OCI-LY3 (cell line): ENCODE measurements around the gene AMFR.

Experiments
- H2AFZ ChIP-seq: fragments of 200-600, 300-600 bp; shearing (Covaris generic); 2 replicates; pipeline ENCODE4 v1.6.0; 2014; ENCODE audit warnings: antibody characterized with exemption, low read depth, low read length
- H3K27ac ChIP-seq: fragments of 200-600, 300-600 bp; sonication (generic); 2 replicates; pipeline ENCODE4 v1.5.1; 2014; ENCODE audit warnings: mild to moderate bottlenecking, low read length, moderate library complexity, mixed read lengths
- H3K27me3 ChIP-seq: fragments of 200-600, 300-600 bp; sonication (generic); 2 replicates; pipeline ENCODE4 v1.6.1; 2014; ENCODE audit warnings: low read depth, low read length, mixed read lengths
- H3K36me3 ChIP-seq: fragments of 200-600, 300-600 bp; sonication (generic); replicated peaks from 2 replicates; pipeline ENCODE3; 2014; ENCODE audit warnings: low read depth, low read length, mixed read lengths
- H3K4me1 ChIP-seq: fragments of 300-600, 200-600 bp; sonication (generic); 2 replicates; pipeline ENCODE4 v1.6.1; 2014; ENCODE audit warnings: low read length, mixed read lengths
- H3K4me2 ChIP-seq: fragments of 200-600, 300-600 bp; sonication (generic); 2 replicates; pipeline ENCODE4 v1.6.1; 2014; ENCODE audit warnings: low read length, mixed read lengths
- H3K4me3 ChIP-seq: fragments of 300-600, 200-600 bp; sonication (generic); 2 replicates; pipeline ENCODE4 v1.5.1; 2014; ENCODE audit warnings: antibody characterized with exemption, mild to moderate bottlenecking, low read length, moderate library complexity
- H3K79me2 ChIP-seq: fragments of 300-600, 200-600 bp; shearing (Covaris generic); 2 replicates; pipeline ENCODE4 v1.6.1; 2014; ENCODE audit warnings: mild to moderate bottlenecking, low read length, mixed read lengths
- H3K9ac ChIP-seq: fragments of 300-600, 200-600 bp; shearing (Covaris generic); 2 replicates; pipeline ENCODE4 v1.6.0; 2014; ENCODE audit warnings: mild to moderate bottlenecking, low read length, moderate library complexity
- H3K9me3 ChIP-seq: fragments of 200-600, 300-600 bp; shearing (Covaris generic); 2 replicates; pipeline ENCODE4 v1.6.1; 2014; ENCODE audit warnings: low read length, mixed read lengths; ENCODE audit not compliant: insufficient read depth
- H4K20me1 ChIP-seq: fragments of 200-600, 300-600 bp; sonication (generic); 2 replicates; pipeline ENCODE4 v1.6.1; 2016; ENCODE audit warnings: low read length, mixed read lengths; ENCODE audit not compliant: insufficient read depth
- EZH2phosphoT487 ChIP-seq: fragments of 200-600 bp; shearing (Covaris generic); IDR thresholded peaks from 2 replicates; pipeline ENCODE4 v1.6.1; 2018; ENCODE audit warnings: antibody characterized with exemption, mixed run types, low read depth
- TF ChIP-seq, protein P1 (sequence below): fragments of 200-600, 300-600 bp; sonication (generic); IDR thresholded peaks from 2 replicates; pipeline ENCODE4 v1.5.1; 2014; ENCODE audit warnings: antibody characterized with exemption, low read length, low read depth

AMFR gene

DNA sequence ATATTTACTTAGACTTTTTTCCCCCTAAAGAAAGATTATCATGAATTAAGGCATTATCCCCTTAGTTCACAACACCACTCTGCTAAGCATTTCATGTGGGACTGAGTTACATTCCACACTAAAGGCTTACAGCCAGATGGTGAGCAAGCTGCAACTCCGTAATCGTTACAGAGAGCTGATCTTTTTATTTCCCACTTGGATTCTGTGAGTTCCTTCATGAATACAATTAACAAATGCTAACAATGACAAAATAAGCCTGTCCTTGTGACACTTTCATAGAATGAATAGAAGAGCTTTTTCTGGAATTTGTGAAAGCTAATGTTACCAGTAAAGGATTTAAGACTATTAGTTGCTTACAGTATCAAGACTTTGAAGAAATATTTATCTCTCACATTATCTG is 34.8 kb upstream of the AMFR start:
- Histone ChIP-seq H3K4me1 (peaks cover 9% of the 10 kb centered on the region), H3K27me3 (no peaks in the 10 kb centered on the region), H3K79me2 (no peaks in the 10 kb centered on the region), H3K27ac (no peak overlapping the region), H3K9ac (no peak overlapping the region), H3K9me3 (no peaks in the 10 kb centered on the region), H3K36me3 (peaks cover 60% of the 10 kb centered on the region), H4K20me1 (no peaks in the 10 kb centered on the region), H3K4me2 (no peak overlapping the region), H3K4me3 (no peak overlapping the region), H2AFZ (no peak overlapping the region)
- TF ChIP-seq, protein P1, sequence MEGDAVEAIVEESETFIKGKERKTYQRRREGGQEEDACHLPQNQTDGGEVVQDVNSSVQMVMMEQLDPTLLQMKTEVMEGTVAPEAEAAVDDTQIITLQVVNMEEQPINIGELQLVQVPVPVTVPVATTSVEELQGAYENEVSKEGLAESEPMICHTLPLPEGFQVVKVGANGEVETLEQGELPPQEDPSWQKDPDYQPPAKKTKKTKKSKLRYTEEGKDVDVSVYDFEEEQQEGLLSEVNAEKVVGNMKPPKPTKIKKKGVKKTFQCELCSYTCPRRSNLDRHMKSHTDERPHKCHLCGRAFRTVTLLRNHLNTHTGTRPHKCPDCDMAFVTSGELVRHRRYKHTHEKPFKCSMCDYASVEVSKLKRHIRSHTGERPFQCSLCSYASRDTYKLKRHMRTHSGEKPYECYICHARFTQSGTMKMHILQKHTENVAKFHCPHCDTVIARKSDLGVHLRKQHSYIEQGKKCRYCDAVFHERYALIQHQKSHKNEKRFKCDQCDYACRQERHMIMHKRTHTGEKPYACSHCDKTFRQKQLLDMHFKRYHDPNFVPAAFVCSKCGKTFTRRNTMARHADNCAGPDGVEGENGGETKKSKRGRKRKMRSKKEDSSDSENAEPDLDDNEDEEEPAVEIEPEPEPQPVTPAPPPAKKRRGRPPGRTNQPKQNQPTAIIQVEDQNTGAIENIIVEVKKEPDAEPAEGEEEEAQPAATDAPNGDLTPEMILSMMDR, result no peak
- TF ChIP-seq EZH2phosphoT487, result no peak

DNA sequence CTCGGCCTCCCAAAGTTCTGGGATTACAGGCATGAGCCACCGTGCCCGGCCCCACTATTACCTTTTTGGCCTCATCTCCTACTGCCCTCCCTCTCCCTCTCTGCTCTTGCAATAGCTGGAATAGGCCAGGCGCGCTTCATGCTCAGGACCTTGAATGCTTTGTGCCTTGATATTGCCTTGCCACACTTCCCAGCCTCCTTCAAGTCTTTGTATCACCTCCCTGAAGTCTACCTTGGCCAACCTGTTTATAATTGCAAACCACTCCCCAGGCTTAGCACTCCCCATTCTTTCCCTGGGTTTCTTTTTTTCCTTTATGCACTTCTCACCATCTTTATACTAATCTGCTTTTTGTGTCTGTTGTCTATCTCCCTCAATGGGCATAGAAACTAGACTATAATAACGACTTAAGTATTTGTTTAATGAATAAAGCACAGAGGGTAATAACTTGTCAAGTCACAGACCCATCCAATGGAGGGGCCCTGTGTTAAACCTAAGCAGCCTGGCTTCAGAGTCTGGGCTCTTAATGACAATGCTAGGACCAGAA is 32.7 kb upstream of the AMFR start:
- peaks cover 64% of the 10 kb centered on the region for H3K36me3 ChIP-seq

DNA sequence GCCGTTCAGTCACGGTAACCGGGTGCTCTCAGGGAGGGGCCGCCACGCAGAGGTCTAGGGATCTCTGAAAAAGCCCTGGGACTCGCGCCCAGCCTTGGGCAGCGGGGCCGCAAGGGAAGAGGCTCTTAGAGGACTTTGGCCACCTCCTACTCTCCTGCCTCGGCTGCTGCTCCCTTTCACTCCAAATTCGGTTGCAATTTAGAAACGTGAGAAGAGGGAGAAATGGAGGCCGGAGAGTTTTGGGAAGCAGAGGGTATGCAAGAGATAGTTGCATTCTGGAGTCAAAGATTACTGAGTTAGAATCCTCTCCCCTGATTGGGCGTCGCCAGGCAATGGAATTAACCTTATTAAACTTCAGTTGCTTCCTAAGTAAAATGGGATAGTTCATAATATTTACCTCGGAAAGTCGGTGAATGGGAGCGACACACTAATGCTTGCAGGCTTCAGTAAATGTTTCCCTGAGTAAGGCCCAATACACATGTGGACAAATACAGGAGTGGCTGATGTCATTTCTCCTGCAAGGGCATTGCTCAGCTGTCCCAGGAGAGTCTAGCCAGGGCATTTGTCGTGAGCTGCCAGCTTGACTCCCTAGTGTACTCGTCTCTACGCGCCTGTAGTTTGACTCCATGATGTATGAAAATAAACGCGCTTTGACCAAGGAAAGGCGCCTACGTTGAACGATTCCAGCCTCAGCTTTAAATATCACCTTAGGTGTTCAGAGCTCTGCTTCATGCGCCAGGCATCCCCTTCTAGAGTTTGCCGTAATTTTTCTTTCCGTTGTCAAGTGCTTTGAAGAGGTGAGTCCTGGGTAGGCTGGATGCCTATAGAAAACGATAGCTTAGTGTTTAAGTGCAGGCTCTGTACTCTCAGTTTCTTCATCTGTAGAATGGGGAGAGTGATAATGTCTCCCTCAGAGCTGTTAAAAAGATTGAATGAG is 26.7 kb upstream of the AMFR start:
- H3K9me3 ChIP-seq, result no peaks in the 10 kb centered on the region
- H2AFZ ChIP-seq, result peak overlapping the region; percentile 63
- H3K79me2 ChIP-seq, result peaks cover 67% of the 10 kb centered on the region
- peak overlapping the region; percentile 30 for H3K27ac ChIP-seq
- H4K20me1 ChIP-seq, result peaks cover 36% of the 10 kb centered on the region
- H3K9ac ChIP-seq, result peak overlapping the region; percentile 80
- no peak for TF ChIP-seq EZH2phosphoT487
- TF ChIP-seq, protein P1, result no peak
- H3K36me3 ChIP-seq, result peaks cover 36% of the 10 kb centered on the region
- H3K4me1 ChIP-seq, result peaks cover 41% of the 10 kb centered on the region
- H3K27me3 ChIP-seq, result no peaks in the 10 kb centered on the region
- H3K4me3 ChIP-seq, result peak overlapping the region; percentile 95
- H3K4me2 ChIP-seq, result peak overlapping the region; percentile 66

More for the DNA sequence above, 32.7 kb upstream of the AMFR start:
- Histone ChIP-seq H3K79me2 (peaks cover 9% of the 10 kb centered on the region), H3K4me2 (no peak overlapping the region), H3K4me3 (no peak overlapping the region), H3K27ac (no peak overlapping the region), H4K20me1 (no peaks in the 10 kb centered on the region), H2AFZ (no peak overlapping the region), H3K27me3 (no peaks in the 10 kb centered on the region), H3K9me3 (no peaks in the 10 kb centered on the region), H3K9ac (no peak overlapping the region), H3K4me1 (peaks cover 12% of the 10 kb centered on the region)
- TF ChIP-seq EZH2phosphoT487, result no peak
- TF ChIP-seq, protein P1, result no peak

DNA sequence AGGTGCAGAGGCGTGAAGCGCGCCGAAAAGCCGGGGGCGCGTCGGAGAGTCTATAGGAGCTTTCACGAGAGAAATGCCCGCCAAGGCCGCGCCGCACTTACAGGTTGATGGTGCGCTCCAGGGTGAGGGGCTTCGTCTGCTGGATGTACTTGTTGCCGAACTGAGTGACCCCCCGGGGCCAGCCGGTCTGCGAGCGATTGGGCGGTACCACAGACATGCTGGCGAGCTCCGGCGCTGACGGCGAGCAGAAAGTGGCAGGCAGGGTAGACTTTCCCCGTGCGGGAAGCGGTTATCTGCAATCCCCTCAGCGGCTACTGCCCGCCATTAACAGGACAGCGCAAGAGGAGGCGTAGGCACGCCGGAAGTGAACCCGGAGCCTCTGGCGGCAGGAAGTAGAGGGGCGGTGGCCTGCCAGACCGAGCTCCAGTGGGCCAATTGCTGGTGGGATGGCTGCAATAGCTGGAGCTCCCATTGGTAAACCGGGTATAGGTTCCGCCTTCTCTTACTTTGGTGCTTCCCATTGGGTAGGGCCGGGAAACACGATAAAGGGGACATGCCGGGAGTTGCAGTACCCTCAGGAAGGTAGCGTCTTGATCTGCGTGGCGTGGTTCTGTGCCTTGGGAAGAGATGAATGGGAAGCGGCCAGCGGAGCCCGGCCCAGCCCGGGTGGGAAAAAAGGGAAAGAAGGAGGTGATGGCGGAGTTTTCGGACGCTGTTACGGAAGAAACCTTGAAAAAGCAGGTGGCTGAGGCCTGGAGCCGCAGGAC is 25.8 kb upstream of the AMFR start, which contains the start of the genes NUDT21 and OGFOD1:
Gene NUDT21 (minus strand): TSS at position 347 of the 767 bp plus-strand sequence. CDS start 130 bp downstream, at position 217.
Gene OGFOD1 (plus strand): TSS at position 569 of the 767 bp plus-strand sequence. CDS start 59 bp downstream, at position 628.
- Histone ChIP-seq H3K4me1 (peaks cover 41% of the 10 kb centered on the region), H3K9me3 (no peaks in the 10 kb centered on the region), H3K4me3 (peak within 1 kb of the TSS; percentile 95), H3K4me2 (peak within 1 kb of the TSS; percentile 91), H3K79me2 (peaks cover 76% of the 10 kb centered on the region), H2AFZ (peak within 1 kb of the TSS; percentile 63), H3K9ac (peak within 1 kb of the TSS; percentile 86), H3K27ac (peak within 1 kb of the TSS; percentile 69), H3K36me3 (peaks cover 33% of the 10 kb centered on the region), H3K27me3 (no peaks in the 10 kb centered on the region), H4K20me1 (peaks cover 37% of the 10 kb centered on the region)
- TF ChIP-seq EZH2phosphoT487, result no peak
- TF ChIP-seq, protein P1, result no peak
